ENCODE measurements around the gene EPAS1. TPM values are rescaled to one million over a fixed set of nuclear protein-coding genes. Genes with fewer than 3 reads are reported as not detected.

EPAS1 gene
- total and polyA plus RNA-seq, 9 of the 15 experiments (the other 6 are each of a cell fraction or from before 2014, with no cell fraction given), result 0.25 to 11.2 (median 4.1) TPM

DNA sequence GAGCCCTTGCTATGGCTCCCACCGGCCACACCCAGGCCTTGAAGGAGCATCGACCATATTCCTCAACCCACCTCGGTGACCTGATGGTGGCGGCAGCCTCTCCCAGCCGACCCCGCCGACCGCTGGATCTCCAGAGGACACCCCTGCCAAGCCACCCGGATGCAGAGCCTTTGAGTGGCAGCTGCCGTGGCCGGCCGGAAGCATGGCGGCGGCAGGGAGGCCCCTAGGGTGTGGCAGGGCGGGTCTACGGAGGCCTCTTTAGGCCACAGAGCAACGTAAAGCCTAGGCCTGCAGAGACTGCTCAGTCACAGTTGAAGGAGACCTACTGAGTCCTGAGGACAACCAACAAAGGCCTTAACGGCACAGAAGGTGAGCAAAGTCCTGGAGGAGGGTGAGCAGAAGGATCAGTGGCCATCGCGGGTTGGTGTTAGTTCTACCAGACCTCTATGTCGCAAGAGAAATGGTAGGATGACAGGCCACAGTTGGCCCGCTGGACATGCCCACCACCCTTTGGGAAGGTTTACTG, 131.8 kb downstream of the EPAS1 start (continued):
- no peak for TF ChIP-seq KLF10 (CRISPR knock-in tag; IDR thresholded peaks at IDR 0.05)
- TF ChIP-seq NRF1 (conservative IDR thresholded peaks at IDR 0.05 in 1 of 2, IDR thresholded peaks at IDR 0.05 in 1 of 2), result no peak; a peak in 1 of 4 replicates
- TF ChIP-seq, protein P1, sequence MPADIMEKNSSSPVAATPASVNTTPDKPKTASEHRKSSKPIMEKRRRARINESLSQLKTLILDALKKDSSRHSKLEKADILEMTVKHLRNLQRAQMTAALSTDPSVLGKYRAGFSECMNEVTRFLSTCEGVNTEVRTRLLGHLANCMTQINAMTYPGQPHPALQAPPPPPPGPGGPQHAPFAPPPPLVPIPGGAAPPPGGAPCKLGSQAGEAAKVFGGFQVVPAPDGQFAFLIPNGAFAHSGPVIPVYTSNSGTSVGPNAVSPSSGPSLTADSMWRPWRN (IDR thresholded peaks at IDR 0.05; ENCODE audit: low read depth), result no peak
- TF ChIP-seq MCM5 (IDR thresholded peaks at IDR 0.05; ENCODE audit: low read depth), result no peak
- peak; percentile 28; the same call in 1 of the 2 replicates for TF ChIP-seq NCOA1 (IDR thresholded peaks at IDR 0.05; ENCODE audit: low read depth)
- TF ChIP-seq NR4A1 (CRISPR knock-in tag; IDR thresholded peaks at IDR 0.05), result no peak
- no peak for TF ChIP-seq NR4A1 (tag; IDR thresholded peaks at IDR 0.05)
- TF ChIP-seq CREBBP (IDR thresholded peaks at IDR 0.05; ENCODE audit: low read depth, low read length), result no peak
- TF ChIP-seq ZBED1 (IDR thresholded peaks at IDR 0.05), result no peak
- no peak for TF ChIP-seq ZNF408 (CRISPR knock-in tag; IDR thresholded peaks at IDR 0.05; ENCODE audit: low read depth)
- TF ChIP-seq CBFA2T3 (IDR thresholded peaks at IDR 0.05), result peak; percentile 4; the same call in 1 of the 2 replicates
- no peak for TF ChIP-seq KDM5B (IDR thresholded peaks at IDR 0.05; ENCODE audit: insufficient replicate concordance, low read depth, low read length)
- peak in 1 of 2 experiments; percentile 67; a peak in 1 of 3 replicates for TF ChIP-seq CBX3 (IDR thresholded peaks at IDR 0.05; ENCODE audit: borderline replicate concordance in 1 of 2, low read length in 2 of 2)
- TF ChIP-seq ZNF311 (CRISPR knock-in tag; IDR thresholded peaks at IDR 0.05), result no peak
- TF ChIP-seq E2F3 (CRISPR knock-in tag; IDR thresholded peaks at IDR 0.05), result no peak
- TF ChIP-seq ZNF263 (CRISPR knock-in tag; IDR thresholded peaks at IDR 0.05; ENCODE audit: borderline replicate concordance), result no peak
- TF ChIP-seq ZNF280A (IDR thresholded peaks at IDR 0.05; ENCODE audit: low read depth, partially characterized antibody), result no peak
- no peak for TF ChIP-seq SMC3 (conservative IDR thresholded peaks at IDR 0.05; ENCODE audit: insufficient read depth, low read depth, low read length)
- no peak for TF ChIP-seq ILF3 (IDR thresholded peaks at IDR 0.05; ENCODE audit: borderline replicate concordance)
- TF ChIP-seq USF2 (CRISPR knock-in tag; IDR thresholded peaks at IDR 0.05), result no peak
- peak; percentile 98 for TF ChIP-seq PKNOX1 (IDR thresholded peaks at IDR 0.05)
- TF ChIP-seq ELF2 (CRISPR knock-in tag; IDR thresholded peaks at IDR 0.05), result no peak
- TF ChIP-seq, protein P2, sequence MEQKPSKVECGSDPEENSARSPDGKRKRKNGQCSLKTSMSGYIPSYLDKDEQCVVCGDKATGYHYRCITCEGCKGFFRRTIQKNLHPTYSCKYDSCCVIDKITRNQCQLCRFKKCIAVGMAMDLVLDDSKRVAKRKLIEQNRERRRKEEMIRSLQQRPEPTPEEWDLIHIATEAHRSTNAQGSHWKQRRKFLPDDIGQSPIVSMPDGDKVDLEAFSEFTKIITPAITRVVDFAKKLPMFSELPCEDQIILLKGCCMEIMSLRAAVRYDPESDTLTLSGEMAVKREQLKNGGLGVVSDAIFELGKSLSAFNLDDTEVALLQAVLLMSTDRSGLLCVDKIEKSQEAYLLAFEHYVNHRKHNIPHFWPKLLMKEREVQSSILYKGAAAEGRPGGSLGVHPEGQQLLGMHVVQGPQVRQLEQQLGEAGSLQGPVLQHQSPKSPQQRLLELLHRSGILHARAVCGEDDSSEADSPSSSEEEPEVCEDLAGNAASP (IDR thresholded peaks at IDR 0.05), result no peak
- no peak for TF ChIP-seq PCBP2 (IDR thresholded peaks at IDR 0.05; ENCODE audit: low read depth, low read length, poor library complexity, severe bottlenecking)
- TF ChIP-seq JUND (IDR thresholded peaks at IDR 0.05; ENCODE audit: borderline replicate concordance, low read depth, low read length), result 0 out of 2 replicates have a peak, but pooled peaks have one; percentile 34
- no peak; the same call in 1 of the 3 replicates for TF ChIP-seq JUND (tag; IDR thresholded peaks at IDR 0.05; ENCODE audit: borderline replicate concordance, low read depth, low read length)
